ENCODE data around the gene NUDT15.

GRCh38 chr13:48038761-48039160 lies 1.2 kb downstream of the NUDT15 start:
- no peak for TF ChIP-seq CBFB (IDR thresholded peaks at IDR 0.05; ENCODE audit: low read depth)
- TF ChIP-seq, protein P1, sequence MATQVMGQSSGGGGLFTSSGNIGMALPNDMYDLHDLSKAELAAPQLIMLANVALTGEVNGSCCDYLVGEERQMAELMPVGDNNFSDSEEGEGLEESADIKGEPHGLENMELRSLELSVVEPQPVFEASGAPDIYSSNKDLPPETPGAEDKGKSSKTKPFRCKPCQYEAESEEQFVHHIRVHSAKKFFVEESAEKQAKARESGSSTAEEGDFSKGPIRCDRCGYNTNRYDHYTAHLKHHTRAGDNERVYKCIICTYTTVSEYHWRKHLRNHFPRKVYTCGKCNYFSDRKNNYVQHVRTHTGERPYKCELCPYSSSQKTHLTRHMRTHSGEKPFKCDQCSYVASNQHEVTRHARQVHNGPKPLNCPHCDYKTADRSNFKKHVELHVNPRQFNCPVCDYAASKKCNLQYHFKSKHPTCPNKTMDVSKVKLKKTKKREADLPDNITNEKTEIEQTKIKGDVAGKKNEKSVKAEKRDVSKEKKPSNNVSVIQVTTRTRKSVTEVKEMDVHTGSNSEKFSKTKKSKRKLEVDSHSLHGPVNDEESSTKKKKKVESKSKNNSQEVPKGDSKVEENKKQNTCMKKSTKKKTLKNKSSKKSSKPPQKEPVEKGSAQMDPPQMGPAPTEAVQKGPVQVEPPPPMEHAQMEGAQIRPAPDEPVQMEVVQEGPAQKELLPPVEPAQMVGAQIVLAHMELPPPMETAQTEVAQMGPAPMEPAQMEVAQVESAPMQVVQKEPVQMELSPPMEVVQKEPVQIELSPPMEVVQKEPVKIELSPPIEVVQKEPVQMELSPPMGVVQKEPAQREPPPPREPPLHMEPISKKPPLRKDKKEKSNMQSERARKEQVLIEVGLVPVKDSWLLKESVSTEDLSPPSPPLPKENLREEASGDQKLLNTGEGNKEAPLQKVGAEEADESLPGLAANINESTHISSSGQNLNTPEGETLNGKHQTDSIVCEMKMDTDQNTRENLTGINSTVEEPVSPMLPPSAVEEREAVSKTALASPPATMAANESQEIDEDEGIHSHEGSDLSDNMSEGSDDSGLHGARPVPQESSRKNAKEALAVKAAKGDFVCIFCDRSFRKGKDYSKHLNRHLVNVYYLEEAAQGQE (IDR thresholded peaks at IDR 0.05; ENCODE audit: low read depth, low read length) = no peak
- TF ChIP-seq CTCF (IDR thresholded peaks at IDR 0.05 in 2 of 3, conservative IDR thresholded peaks at IDR 0.05 in 1 of 3; ENCODE audit: control insufficient read depth in 2 of 3, extremely low read depth in 1 of 3, insufficient read depth in 1 of 3, low read depth in 3 of 3, low read length in 3 of 3) = no peak
- TF ChIP-seq, protein P2, sequence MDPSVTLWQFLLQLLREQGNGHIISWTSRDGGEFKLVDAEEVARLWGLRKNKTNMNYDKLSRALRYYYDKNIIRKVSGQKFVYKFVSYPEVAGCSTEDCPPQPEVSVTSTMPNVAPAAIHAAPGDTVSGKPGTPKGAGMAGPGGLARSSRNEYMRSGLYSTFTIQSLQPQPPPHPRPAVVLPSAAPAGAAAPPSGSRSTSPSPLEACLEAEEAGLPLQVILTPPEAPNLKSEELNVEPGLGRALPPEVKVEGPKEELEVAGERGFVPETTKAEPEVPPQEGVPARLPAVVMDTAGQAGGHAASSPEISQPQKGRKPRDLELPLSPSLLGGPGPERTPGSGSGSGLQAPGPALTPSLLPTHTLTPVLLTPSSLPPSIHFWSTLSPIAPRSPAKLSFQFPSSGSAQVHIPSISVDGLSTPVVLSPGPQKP (IDR thresholded peaks at IDR 0.05; ENCODE audit: low read depth, low read length) = no peak
- TF ChIP-seq NRF1 (conservative IDR thresholded peaks at IDR 0.05; ENCODE audit: low read depth, low read length) = no peak
- no peak for TF ChIP-seq CHD4 (IDR thresholded peaks at IDR 0.05)
- no peak for TF ChIP-seq EP300 (IDR thresholded peaks at IDR 0.05; ENCODE audit: borderline replicate concordance in 1 of 2, control insufficient read depth in 1 of 2, low read depth in 2 of 2, low read length in 2 of 2)
- TF ChIP-seq CBX5 (IDR thresholded peaks at IDR 0.05; ENCODE audit: low read depth) = no peak
- TF ChIP-seq CBX3 (IDR thresholded peaks at IDR 0.05; ENCODE audit: borderline replicate concordance, low read depth) = no peak
- no peak for TF ChIP-seq EZH2 (IDR thresholded peaks at IDR 0.05; ENCODE audit: borderline replicate concordance, control insufficient read depth, low read depth, low read length)
- no peak for TF ChIP-seq FOXK2 (IDR thresholded peaks at IDR 0.05)
- TF ChIP-seq NFYB (IDR thresholded peaks at IDR 0.05; ENCODE audit: insufficient read depth, low read depth, low read length) = no peak
- TF ChIP-seq ATF3 (IDR thresholded peaks at IDR 0.05; ENCODE audit: borderline replicate concordance, extremely low read depth, low read depth, low read length) = no peak
- TF ChIP-seq POLR2AphosphoS5 (IDR thresholded peaks at IDR 0.05; ENCODE audit: low read length) = no peak

Data from GM12878 (cell line).